Measurements from ENCODE around the gene SORCS2.

Gene SORCS2

DNA sequence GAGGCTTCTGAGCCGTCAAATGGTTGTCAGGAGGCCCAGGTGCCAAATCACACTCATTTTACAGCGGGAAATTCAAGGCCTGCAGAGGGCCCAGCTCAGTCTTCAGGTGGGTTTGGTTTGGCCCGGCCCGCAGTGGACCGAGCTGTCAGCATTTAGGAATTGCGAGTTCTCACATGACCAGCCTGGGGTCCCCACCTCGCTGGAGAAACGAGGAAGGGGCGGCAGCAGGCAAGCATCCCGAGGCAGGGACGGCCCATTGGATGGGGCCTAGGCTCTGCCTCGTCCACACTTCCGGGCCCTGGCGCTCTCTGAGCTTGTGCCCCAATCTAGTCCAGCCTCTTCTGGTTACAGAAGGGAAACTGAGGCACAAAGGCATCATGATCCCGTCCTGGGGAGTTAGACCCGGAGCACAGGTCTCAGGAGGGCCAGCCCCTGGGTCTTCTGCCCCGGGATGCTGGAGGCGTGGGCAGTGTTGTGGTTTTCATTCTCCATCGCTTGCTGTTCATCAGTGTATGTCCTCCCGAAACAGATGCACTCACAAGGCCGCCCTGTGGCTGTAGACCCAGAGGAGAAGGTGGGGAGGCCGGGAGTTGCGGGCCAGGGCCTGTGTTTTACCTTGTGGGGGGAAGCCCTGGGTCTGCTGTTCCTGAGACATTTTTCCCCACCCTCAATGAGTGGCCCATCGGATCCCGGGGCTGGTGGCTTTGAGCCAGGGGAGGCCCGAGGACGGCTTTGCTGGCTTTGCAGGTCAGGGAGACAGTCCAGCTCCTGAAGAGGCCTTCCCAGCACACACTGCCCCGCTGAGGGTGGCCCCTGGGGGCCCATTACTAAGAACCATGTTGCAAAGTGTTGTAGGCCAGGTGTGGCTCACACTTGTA lies 233.5 kb downstream of the SORCS2 start:
- H3K4me3 ChIP-seq (ENCODE audit: low read depth, low read length) = no peak overlapping the region
- TF ChIP-seq CTCF (IDR thresholded peaks at IDR 0.05; ENCODE audit: low read depth, low read length) = no peak

DNA sequence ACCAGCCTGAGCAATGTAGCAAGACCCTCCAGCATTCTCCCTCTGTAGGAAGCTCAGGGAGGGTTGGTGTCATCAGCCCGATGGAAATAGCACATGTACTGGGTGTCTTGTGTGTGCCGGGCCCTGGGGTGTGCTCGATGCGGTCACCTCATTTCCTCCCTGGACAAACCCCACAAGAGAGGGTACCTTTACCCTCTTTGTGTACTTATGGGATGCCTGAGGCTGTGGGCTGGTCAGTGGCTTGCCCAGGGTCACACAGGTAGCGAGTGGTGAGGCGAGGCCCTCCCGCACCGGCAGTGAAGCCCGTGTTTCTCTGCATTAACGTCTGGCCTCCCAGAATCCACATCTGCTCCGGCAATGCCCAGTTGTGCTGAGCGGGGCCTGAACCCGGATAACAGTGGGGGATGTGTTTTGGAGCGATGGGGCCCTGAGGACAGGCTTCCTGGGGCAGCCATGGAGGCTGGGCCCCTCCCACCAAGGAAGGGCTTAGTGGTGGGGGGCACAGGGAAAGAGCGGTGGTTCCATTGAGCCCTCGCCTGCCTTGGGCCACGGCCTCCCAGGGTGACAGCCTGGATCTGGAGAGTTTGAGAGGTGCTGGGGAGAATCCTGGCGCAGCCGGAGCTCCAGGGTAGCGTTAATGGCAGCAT lies 234.3 kb downstream of the SORCS2 start:
- no peak for TF ChIP-seq CTCF (IDR thresholded peaks at IDR 0.05; ENCODE audit: low read depth, low read length)

GRCh38 chr4:7427361-7427760 lies 235.0 kb downstream of the SORCS2 start:
- no peak overlapping the region for H3K4me3 ChIP-seq (ENCODE audit: low read depth, low read length)
- no peak for TF ChIP-seq CTCF (IDR thresholded peaks at IDR 0.05; ENCODE audit: low read depth, low read length)

More for the DNA sequence above, 234.3 kb downstream of the SORCS2 start:
- H3K4me3 ChIP-seq (ENCODE audit: low read depth, low read length) = no peak overlapping the region

DNA sequence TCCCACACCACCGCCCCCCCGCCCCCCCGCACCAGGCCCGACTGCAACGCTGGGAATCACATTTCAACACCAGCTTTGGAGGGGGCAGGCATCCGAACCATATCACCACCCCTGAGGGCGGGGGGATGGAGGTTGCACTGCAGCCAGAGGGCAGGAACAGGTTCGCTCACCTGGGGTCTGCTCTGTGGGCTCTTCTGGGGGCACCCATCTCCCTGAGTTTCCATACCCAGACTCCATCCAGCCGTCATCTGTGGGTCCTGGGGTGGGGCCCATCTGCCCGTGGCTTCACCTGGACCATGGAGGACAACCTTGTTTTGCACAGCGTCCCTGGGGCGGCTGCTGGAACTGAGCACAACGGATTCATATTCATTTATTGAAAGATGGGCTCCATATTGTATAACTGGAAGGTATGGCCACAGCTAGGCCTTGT lies 235.5 kb downstream of the SORCS2 start:
- no peak for TF ChIP-seq CTCF (IDR thresholded peaks at IDR 0.05; ENCODE audit: low read depth, low read length)
- no peak overlapping the region for H3K4me3 ChIP-seq (ENCODE audit: low read depth, low read length)

GRCh38 chr4:7428261-7429068 lies 236.1 kb downstream of the SORCS2 start:
- TF ChIP-seq CTCF (IDR thresholded peaks at IDR 0.05; ENCODE audit: low read depth, low read length) = no peak
- H3K4me3 ChIP-seq (ENCODE audit: low read depth, low read length) = no peak overlapping the region

DNA sequence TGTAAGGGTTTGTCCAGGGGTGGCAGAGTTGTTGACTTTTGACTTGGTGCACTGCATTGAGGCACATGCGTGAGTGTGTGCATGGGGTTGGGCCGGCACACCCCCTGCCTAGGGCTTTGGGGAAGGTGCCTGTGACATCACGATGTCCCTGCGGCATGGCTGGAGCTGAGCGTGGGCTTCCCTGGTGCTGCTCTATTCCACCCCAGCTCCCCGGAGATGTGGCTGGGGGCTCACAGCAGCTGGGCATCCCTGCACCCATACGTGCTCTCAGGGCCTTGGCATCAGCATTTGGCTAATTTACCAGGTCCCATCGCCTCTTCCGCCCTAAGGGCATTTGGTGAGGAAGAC lies 236.7 kb downstream of the SORCS2 start:
- no peak for TF ChIP-seq CTCF (IDR thresholded peaks at IDR 0.05; ENCODE audit: low read depth, low read length)
- H3K4me3 ChIP-seq (ENCODE audit: low read depth, low read length) = no peak overlapping the region

All from WI38 (cell line).